Fibroblast of mammary gland (primary cell): ENCODE measurements around the gene SLK.
A peak's percentile ranks its signal among the peaks of the same experiment; 100 is the strongest.

Experiments
- DNase-seq: peaks from one replicate; pipeline ENCODE4 v3.0.0-alpha.2; 2010; ENCODE audit warnings: low read depth
- H3K4me3 ChIP-seq: 2 replicates; pipeline ENCODE4 v1.5.1; 2011; ENCODE audit warnings: low read depth, mild to moderate bottlenecking, low read length, moderate library complexity; ENCODE audit not compliant: control insufficient read depth
- CTCF ChIP-seq: conservative IDR thresholded peaks from 2 replicates; pipeline ENCODE4 v1.5.1; 2011; ENCODE audit warnings: low read depth, low read length, inconsistent platforms; ENCODE audit not compliant: control insufficient read depth, insufficient read depth

SLK gene

GRCh38 chr10:104028146-104028545, 61.2 kb downstream of the SLK start:
- H3K4me3 ChIP-seq, result no peak overlapping the region
- peak; percentile 49 for DNase-seq
- peak; percentile 56 for TF ChIP-seq CTCF

DNA sequence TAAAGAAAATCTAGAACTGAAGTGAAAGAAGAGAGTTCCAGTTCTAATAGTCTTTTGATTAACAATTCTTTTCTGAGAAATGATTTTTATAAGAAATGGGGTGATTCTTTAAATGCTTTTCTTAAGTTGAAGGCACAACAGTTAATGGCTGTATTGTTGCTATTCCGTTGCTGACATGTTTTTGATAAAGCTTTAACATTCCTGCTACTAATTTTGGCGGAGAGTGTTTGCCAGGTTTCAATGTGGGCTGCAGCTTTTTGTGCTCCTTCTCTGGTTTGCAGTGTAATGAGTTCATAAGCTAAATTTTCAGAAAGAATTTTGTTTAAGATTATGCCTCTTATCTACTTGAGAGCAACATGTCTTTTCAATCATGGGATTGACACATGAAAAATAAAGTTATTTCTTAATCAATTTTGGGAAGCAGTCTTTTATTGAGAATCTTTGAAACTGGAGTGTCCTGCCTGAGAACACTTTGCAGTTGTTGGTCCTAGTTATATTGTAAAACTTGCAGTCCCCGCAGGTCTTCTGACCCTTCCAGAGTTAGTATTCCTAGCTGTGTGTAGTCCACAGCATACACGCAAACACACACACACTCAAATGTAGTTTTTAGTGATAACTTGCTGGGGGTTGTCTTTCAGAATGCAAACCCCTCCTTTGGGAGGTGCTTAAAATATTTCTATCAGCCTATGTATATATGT, 62.0 kb downstream of the SLK start:
- no peak overlapping the region for H3K4me3 ChIP-seq
- no peak for TF ChIP-seq CTCF
- DNase-seq, result no peak

DNA sequence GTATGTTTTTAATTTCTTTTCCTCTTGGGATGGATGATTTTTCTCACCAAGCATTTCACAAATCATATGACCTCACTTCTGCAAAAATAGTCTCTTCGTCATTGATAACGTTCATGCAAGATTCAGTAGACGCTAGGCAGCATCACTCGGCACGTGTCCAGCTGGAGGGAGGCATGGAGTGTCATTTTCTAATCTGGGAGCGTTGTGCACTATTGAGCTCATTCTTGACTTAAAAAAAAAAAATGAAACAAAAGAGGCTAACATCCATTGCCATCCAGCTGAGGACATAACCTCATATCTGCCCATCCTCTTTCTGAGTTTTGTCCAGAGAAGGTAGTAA, 62.6 kb downstream of the SLK start:
- peak; percentile 93 for DNase-seq
- TF ChIP-seq CTCF, result no peak
- no peak overlapping the region for H3K4me3 ChIP-seq

DNA sequence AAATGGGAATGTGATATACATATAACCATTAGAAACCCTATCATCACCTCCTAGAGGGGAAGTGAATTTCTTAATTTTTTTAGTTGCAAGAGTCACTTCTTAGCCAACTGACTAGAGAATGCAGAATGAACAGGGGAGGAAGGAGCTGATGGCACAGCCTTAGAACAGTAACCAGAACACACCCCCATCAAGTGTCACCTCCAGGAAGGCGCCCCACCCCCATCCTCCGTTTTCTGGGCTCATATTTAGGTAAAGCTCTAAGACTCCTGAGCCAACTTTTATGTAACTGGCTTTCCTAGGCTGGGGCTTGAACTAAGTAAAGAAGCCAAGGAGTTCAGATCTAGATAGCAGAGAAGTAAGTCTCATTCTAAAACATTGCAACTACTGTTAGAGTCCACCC, 64.7 kb downstream of the SLK start:
- no peak for DNase-seq
- no peak for TF ChIP-seq CTCF
- no peak overlapping the region for H3K4me3 ChIP-seq

- no peak for TF ChIP-seq CTCF
- DNase-seq, result no peak
- no peak overlapping the region for H3K4me3 ChIP-seq
Measured at GRCh38 chr10:104032144-104032775, 65.3 kb downstream of the SLK start.

GRCh38 chr10:104033401-104033930, 66.5 kb downstream of the SLK start:
- TF ChIP-seq CTCF, result no peak
- no peak overlapping the region for H3K4me3 ChIP-seq
- no peak for DNase-seq

- H3K4me3 ChIP-seq, result no peak overlapping the region
- DNase-seq, result no peak
- no peak for TF ChIP-seq CTCF
Measured at GRCh38 chr10:104033966-104034365, 67.0 kb downstream of the SLK start.
